M059J (cell line): ENCODE measurements around the gene ECE1. TPM values are rescaled to one million over a fixed set of nuclear protein-coding genes. Genes with fewer than 3 reads are reported as not detected.
"Not testable (repeated sequence)": the region's sequence is repeated elsewhere in the genome, so short reads cannot be mapped to it uniquely, and the experiment has no call there.

Experiments
- DNase-seq: peaks from one replicate; pipeline ENCODE4 v3.0.0-alpha.2; 2012; ENCODE audit warnings: low read depth
- total RNA-seq: library from RNA; depleted of rRNA; stranded (reverse); fragments of >200 nt; shearing (Covaris generic); gene quantifications from 2 replicates; pipeline ENCODE4 v1.2.3, GENCODE V29; 2014; rRNA removed

The ECE1 gene
- total RNA-seq, 1 experiment from 2014 or later: 125 TPM

DNA sequence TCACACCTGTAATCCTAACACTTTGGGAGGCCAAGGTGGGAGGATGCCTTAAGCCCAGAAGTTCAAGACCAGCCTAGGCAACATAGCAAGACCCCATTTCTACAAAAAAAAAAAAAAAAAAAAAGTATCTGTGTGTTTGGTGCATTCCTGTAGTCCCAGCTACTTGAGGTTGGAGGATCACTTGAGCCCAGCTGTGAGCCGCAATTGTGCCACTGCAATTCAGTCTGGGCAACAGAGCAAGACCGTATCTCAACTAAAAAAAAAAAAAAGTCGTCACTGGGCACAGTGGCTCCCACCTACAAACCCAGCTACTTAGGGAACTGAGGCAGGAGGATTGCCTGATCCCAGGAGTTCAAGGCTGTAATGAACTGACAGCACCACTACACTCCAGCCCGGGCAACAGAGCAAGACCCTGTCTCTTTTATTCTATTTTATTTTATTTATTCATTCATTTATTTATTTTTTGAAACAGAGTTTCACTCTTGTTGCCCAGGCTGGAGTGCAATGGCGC, 105.0 kb downstream of the ECE1 start:
- DNase-seq: no peak

DNA sequence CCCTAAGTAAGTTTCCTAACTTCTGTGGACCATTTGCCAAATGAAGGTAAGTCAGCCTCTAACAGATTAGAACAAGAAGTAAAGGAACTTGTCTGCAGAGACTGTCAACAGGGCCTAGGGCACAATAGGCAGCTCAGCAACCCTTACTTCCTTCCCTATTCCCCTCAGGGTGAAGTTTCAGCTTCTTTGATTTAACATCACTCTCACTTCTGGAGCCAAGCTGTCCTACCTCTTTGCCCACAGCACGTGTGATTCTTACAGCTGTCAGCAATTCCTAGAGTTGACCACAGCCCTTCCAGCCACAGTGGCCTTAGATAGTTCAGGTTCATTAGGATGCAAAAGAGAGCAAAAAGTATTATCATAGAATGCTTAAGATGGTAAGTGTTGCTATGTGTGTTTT, 106.0 kb downstream of the ECE1 start:
- DNase-seq: peak; percentile 64

DNA sequence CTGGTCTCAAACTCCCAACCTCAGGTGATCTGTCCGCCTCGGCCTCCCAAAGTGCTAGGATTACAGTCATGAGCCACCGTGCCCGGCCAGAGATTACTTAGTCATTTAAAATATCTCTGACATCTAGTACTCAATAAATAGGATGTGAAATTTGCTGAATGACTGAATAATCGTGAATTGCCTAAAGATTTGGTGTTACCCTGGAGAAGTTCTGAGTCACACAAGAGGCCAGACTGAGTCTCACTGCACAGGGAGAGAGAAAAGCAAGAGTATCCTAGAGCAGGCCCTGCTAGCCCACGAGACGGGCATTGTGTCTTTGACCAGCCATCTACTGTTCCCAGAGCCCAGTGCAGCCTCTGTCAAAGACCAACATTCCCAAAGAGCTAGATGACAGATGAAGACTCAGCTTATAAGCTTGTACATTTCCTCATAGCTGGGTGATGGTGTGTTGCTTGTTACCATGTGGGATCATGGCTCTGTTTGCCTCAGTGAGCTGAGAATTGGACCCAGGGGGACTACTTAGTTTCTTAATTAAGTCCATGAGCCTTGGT, 108.0 kb downstream of the ECE1 start:
- no peak for DNase-seq

DNA sequence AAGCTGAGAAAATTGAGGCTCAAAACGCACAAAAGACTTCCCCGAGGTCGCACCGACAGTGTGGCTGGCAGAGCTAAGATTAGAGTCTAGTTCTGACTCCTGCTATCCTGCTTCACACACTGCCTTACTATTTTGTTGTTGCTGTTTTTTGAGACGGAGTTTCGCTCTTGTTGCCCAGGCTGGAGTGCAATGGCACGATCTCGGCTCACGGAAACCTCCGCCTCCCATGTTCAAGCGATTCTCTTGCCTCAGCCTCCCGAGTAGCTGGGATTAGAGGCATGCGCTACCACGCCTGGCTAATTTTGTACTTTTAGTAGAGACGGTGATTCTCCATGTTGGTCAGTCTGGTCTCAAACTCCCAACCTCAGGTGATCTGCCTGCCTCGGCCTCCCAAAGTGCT, 112.0 kb downstream of the ECE1 start:
- DNase-seq: not testable (repeated sequence)

DNA sequence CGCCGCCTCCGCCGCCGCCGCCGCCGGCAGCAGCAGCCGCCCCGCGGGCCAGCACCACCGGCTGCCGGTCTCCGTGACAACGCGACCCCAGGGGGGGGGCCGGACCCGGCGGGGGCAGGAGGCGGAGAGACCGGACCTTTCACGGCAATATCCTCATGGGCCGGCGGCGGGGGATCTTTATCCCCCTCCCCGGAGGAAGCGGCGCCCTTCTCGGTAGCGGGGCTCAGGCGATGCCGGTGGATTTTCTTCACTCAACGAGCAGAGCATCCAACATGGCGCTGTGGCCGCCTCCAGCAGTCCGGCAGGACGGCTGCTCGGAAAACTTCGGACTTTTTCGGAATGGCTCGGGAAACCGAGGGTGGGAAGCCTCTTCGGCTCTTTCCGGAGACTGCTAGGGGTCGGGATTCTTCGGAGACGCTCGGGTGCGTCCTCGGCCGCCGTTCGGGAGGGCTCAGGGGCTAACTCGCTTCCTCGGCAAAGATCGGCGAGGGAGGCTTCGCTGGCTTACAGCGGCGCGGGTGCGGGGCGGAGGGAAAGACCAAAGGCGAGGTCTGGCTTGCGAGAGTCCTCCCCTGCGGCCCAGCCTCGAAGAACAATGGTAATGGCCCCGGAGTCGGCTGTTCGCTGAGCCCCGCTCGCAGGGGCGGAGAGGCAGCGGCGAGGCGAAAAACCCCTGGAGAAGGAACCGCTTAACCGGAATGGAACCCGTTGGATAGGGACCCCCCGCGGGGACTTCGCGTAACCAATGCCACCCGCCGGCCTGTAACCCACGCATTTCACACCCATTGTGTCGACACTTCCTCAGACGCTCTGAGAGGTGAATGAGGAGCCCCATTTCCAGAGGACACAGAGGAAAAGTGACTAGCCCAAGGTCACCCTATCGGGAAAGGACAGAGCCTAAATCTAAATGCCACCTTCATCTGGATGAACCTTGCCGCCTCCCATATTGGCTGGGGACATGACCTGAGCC, 113.4 kb downstream of the ECE1 start, which contains the start of gene EIF4G3:
Gene EIF4G3 (minus strand): TSS at position 312 of the 970 bp plus-strand sequence. CDS start 174,155 bp downstream, outside the sequence.
- peak; percentile 97 for DNase-seq

DNA sequence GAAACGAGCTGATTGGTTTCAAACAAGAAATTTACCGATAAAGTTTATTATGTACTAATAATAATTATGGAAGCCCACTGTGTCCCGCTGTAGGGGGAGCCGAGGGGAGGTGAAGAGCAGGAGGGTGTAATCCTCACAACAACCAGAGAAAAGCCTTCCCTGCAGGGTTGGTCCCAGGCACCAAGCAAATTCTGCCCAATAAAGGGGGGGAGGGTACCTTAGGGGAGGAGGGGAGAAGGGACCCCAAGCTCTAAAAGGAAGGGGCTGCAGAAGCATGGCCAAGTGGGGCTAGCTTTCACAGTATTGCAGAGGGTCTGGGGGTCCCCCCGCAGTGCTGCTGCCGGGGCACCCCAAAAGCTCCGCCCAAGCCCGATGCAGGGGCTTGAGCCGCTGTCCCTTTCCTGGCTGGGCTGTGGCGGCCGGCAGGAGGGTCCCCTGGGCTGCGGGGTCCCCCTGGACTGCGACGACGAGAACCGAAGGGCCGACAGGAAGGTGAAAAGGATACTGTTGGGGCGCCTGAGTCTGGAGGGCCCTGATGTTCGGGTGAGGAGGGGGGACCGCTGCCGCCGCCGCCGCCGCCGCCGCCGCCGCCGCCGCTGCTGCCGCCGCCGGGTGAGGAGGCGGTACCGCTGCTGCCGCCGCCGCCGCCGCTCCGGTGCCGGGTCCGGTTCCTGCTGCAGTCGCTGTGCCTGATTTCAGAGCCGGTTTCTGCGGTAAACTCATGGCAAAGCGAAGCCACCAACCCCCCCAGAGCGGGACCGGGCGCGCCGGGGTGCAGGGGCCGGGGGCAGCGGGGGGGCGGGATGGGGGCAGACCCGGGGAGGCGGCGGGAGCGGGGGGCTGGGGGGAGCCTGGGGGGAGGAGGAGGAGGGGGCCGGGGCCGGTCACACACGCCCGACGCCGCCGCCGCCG, 114.3 kb downstream of the ECE1 start:
- peak; percentile 42 for DNase-seq

DNA sequence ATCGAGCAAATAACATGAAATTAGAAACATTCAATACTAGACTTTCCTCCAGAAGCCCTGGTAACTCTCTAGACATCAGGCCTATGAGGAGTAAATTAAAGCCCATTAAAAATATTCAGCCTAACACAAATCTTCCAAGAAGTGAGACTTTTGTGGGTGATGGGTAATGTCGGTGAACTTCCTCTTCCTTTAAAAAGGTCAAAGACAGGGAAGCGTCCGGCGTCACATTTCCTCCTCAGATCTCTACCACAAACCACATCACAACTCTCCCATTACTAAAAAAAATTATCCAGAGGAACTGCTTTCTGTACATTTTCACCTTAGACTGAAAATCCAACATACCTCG, 115.0 kb downstream of the ECE1 start:
- DNase-seq: peak; percentile 75

DNA sequence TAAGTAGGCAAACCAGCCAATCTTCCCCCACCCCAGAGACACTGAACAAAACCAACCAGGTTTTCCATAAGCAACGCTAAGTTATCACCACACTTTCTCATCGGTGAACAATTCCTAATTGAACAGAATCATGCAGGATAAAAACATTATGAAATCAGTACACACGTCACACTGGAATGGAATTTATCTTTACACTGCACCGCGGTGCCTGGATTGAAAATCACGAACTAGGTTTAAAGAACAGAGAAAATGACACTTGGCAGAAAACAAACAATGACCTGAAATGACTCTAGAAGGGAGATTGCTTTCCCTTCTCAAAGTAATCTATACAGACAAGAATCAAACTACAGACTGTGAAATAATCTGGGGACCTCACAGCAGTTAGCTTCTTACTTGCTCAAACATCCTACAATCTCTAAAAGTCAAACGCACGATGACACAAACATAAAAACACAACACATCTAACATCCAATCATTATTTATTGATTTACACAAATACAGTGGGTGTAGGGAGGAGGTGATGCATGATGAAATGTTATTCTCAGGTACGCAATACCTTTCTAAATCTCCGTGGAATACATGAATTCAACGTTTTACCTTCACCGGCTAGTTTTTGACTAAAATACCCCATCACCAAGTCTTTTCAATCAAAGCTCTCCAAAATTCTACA, 115.5 kb downstream of the ECE1 start:
- DNase-seq: peak; percentile 65

DNA sequence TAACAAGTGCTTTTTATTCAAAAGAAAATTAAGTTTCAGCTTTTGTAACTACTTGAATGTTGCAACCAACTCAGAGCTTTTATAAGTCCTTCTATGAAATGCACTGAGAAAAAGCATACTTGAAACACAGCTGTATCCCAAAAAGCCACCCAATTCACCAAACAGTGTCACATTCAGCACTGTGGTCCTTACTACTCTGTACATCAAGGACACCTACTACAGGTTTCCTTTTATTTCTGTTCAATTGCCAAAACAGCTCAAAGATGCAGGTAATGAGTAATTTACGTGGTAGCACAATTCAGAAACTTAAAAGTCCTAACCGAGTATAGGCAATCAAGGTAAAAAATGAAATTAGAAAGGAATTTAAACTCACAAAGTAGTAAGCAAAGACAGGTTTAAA, 116.0 kb downstream of the ECE1 start:
- no peak for DNase-seq

DNA sequence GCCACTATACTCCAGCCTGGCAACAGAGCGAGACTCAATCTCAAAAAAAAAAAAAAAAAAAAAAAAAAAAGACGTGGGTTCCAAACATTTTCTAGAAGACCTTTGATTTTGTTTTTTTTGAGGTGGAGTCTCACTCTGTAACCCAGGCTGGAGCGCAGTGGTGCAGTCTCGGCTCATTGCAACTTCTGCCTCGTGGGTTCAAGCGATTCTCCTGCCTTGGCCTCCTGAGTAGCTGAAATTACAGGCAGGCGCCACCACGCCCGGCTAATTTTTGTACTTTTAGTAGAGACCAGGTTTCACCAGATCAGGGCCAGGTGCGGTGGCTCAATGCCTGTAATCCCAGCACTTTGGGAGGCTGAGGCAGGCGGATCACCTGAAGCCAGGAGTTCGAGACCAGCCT, 117.2 kb downstream of the ECE1 start:
- DNase-seq: not testable (repeated sequence)

DNA sequence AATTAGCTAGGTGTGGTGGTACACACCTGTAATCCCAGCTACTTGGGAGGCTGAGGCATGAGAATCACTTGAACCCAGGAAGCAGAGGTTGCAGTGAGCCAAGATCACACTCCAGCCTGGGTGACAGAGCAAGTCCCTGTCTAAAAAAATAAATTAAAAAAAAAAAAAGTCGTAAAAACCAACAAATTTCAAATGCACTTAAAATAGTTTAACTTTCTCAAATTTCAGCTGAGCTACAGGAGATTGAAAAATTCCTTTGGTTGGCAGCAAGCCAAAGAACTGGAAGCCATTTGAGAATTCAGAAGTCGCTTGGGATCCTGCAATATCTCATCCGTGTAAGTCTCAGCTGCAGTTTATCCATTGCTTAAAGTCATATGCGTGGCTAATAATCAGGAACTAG, 119.4 kb downstream of the ECE1 start:
- not testable (repeated sequence) for DNase-seq

DNA sequence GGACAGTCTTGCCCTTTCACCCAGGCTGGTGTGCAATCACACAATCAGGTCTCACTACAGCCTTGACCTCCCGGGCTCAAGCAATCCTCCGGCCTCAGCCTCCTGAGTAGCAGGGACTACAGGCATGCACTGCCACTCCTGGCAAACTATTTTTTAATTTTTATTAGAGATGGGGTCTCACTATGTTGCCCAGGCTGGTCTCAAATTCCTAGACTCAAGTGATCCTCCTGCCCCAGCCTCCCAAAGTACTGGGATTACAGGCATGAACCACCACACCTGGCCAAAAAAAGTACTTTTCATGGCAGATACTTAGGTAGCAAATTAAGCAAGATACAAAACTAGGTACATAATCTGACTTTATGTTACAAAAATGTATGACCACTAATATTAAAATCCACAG, 121.8 kb downstream of the ECE1 start:
- no peak for DNase-seq

Other genes starting within 250 kb of the ECE1 start
- 32.2 and 57.2 TPM in 2 replicates for gene EIF4G3, start 113.6 kb downstream of the ECE1 start, total RNA-seq
- gene NBPF3, start 149.7 kb upstream of the ECE1 start, total RNA-seq: 21.0 and 21.6 TPM in 2 replicates
- gene ALPL, start 219.0 kb upstream of the ECE1 start, total RNA-seq: 0.71 TPM in 1 of 2 replicates, not detected in the other